Lower leg skin (tissue), 3 donors: Measurements from ENCODE around the gene RIPPLY3.

Experiments
- POLR2A ChIP-seq, 2 donors: fragments of 450-650 bp; IDR thresholded peaks; one replicate each; pipeline ENCODE4 v1.6.1; 2016 to 2017; ENCODE audit warnings: antibody characterized with exemption in 2 of 2, mild to moderate bottlenecking in 1 of 2, moderate library complexity in 1 of 2
- TF ChIP-seq, protein P1 (sequence below), 3 donors: fragments of 450-650 bp; IDR thresholded peaks; one replicate each; pipeline ENCODE4 v1.5.1; 2016; ENCODE audit warnings: antibody characterized with exemption in 3 of 3, mild to moderate bottlenecking in 3 of 3, moderate library complexity in 2 of 3

DNA sequence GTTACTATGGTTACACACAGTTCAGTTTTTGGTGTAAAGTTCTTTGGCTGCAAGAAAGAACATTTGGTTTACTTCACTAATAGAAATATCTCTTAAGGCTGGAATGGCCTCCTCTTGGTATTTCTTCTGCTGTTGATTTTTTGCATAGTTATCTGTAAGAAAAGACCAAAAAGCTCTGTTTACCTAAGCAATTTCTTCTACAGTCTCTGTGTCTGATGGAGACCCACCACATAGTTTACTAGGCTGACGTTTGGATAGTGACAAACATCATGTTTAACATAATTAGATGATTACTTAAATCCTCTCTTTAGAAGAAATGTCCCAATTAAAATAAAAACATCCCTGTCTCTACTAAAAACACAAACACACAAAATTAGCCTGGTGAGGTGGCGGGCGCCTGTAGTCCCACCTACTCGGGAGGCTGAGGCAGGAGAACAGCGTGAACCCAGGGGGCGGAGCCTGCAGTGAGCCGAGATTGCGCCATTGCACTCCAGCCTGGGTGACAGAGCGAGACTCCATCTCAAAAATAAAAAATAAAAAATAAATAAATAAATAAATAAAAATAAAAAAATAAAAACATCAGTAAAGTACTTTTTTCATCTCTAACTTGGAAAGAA is 59.2 kb downstream of the RIPPLY3 start:
- TF ChIP-seq, protein P1, sequence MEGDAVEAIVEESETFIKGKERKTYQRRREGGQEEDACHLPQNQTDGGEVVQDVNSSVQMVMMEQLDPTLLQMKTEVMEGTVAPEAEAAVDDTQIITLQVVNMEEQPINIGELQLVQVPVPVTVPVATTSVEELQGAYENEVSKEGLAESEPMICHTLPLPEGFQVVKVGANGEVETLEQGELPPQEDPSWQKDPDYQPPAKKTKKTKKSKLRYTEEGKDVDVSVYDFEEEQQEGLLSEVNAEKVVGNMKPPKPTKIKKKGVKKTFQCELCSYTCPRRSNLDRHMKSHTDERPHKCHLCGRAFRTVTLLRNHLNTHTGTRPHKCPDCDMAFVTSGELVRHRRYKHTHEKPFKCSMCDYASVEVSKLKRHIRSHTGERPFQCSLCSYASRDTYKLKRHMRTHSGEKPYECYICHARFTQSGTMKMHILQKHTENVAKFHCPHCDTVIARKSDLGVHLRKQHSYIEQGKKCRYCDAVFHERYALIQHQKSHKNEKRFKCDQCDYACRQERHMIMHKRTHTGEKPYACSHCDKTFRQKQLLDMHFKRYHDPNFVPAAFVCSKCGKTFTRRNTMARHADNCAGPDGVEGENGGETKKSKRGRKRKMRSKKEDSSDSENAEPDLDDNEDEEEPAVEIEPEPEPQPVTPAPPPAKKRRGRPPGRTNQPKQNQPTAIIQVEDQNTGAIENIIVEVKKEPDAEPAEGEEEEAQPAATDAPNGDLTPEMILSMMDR (IDR thresholded peaks at IDR 0.05) = no peak
- TF ChIP-seq POLR2A (IDR thresholded peaks at IDR 0.05) = no peak
